ENCODE results near the gene KIAA0232. TPM values are rescaled to one million over a fixed set of nuclear protein-coding genes. Genes with fewer than 3 reads are reported as not detected.

KIAA0232 gene
- polyA plus RNA-seq, 3 donors from 2014 or later = 3.7 to 21.6 (median 5.9) TPM

DNA sequence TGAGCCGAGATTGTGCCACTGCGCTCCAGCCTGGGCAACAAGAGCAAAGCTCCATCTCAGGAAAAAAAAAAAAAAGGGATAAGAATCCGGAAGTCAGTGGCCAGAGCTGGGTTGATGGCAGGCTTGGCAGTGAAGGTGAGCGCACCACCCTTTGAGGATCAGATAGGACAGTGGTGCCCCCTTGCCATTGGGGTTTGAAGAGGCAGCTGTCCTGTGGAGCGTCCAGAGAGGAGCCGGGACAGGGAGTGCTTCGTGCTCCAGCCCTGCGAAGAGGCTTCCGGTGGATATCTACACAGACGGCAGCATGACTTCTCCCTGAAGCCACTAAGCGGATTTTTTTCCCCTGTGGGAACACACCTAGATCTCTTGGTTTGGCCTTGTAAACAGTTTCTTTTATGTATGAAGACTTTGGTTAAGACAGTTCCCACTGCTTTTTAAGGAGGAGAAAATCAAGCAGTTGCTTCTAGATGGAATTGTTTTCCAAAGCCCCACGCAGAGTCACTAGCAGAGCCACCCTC lies 133.6 kb downstream of the KIAA0232 start:
- peaks cover 0 to 4% (median 0%) of the 10 kb centered on the region in 3 donors for H3K36me3 Mint-ChIP-seq
- peaks cover 59 to 70% of the 10 kb centered on the region in 2 donors for H3K4me1 Mint-ChIP-seq
- H3K9me3 Mint-ChIP-seq = no peaks in the 10 kb centered on the region
- DNase-seq = no peak
- H3K4me3 Mint-ChIP-seq = peak overlapping the region in 1 of 5 donors; percentile 69
- peaks cover 0 to 2% (median 2%) of the 10 kb centered on the region in 3 donors for H3K27me3 Mint-ChIP-seq (ENCODE audit: low read depth in 3 of 3)
- H3K27ac Mint-ChIP-seq = peak overlapping the region; percentile 41 to 93 (median 76)

- H3K4me1 Mint-ChIP-seq = peaks cover 53 to 65% of the 10 kb centered on the region in 2 donors
- H3K36me3 Mint-ChIP-seq = peaks cover 0 to 4% (median 0%) of the 10 kb centered on the region in 3 donors
- H3K9me3 Mint-ChIP-seq = no peaks in the 10 kb centered on the region
- DNase-seq = no peak
- peak overlapping the region in 4 of 5 donors; percentile 61 to 74 (median 65) for H3K4me3 Mint-ChIP-seq
- H3K27me3 Mint-ChIP-seq (ENCODE audit: low read depth in 3 of 3) = peaks cover 0 to 2% (median 2%) of the 10 kb centered on the region in 3 donors
- peak overlapping the region; percentile 41 to 93 (median 82) for H3K27ac Mint-ChIP-seq
These were observed 134.3 kb downstream of the KIAA0232 start for GRCh38 chr4:6916587-6917460.

DNA sequence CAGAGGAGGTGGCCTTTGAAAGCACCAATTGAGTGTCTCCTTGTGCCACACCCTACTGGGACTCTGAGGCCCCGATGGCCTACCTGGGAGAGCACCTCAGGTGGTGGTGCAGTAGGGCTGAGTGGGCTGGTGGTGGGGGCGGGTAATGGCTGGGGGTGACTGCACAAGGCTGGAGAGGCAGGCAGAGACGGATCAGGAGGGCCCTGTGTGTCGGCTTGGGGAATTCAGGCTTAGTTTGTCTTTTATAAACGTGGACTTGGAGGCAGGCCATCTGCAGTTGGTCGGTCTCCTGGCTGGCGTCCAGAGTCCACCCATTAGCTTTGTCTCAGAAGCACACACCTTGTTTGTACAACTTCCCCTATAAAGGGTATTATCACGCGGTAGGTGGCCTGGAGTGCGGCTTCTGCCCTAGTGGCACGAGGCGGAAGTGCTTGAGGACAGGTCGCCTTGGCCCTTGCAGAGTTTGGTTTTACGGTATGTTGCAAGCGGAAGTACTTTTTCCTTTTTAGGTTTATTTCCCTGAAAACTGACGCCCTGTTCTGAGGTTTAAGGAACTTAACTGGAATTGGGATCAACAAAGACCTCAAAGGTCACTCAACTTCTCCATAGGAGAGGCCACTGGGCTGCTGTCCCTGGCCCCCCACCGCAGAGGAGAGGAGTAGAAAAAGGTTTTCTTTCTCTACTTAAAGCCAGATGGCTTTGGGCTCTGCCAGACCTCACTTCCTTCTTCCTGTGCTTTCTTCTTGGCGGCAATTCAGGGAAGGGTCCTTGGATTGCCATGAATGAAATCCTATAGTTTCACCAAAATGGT lies 135.1 kb downstream of the KIAA0232 start:
- Mint-ChIP-seq H3K4me3 (peak overlapping the region; percentile 34 to 76 (median 61)), H3K27me3 (ENCODE audit: low read depth in 3 of 3) (peaks cover 0 to 2% (median 2%) of the 10 kb centered on the region in 3 donors), H3K27ac (peak overlapping the region; percentile 41 to 93 (median 82)), H3K36me3 (peaks cover 0 to 3% (median 0%) of the 10 kb centered on the region in 3 donors), H3K9me3 (no peaks in the 10 kb centered on the region), H3K4me1 (peaks cover 57 to 67% of the 10 kb centered on the region in 2 donors)
- peak; percentile 39 to 49 (median 42) for DNase-seq

- no peak for DNase-seq
- peaks cover 58 to 66% of the 10 kb centered on the region in 2 donors for H3K4me1 Mint-ChIP-seq
- no peaks in the 10 kb centered on the region for H3K9me3 Mint-ChIP-seq
- peaks cover 0 to 2% (median 2%) of the 10 kb centered on the region in 3 donors for H3K27me3 Mint-ChIP-seq (ENCODE audit: low read depth in 3 of 3)
- H3K4me3 Mint-ChIP-seq = peak overlapping the region; percentile 34 to 76 (median 61)
- H3K27ac Mint-ChIP-seq = peak overlapping the region; percentile 33 to 93 (median 82)
- peaks cover 0 to 8% (median 4%) of the 10 kb centered on the region in 3 donors for H3K36me3 Mint-ChIP-seq
These were observed 135.8 kb downstream of the KIAA0232 start for GRCh38 chr4:6918338-6918737.

- no peaks in the 10 kb centered on the region for H3K9me3 Mint-ChIP-seq
- peak overlapping the region in 1 of 5 donors; percentile 44 for H3K4me3 Mint-ChIP-seq
- no peak for DNase-seq
- peaks cover 69 to 74% of the 10 kb centered on the region in 2 donors for H3K4me1 Mint-ChIP-seq
- H3K36me3 Mint-ChIP-seq = peaks cover 10 to 19% (median 17%) of the 10 kb centered on the region in 3 donors
- H3K27ac Mint-ChIP-seq = peak overlapping the region in 4 of 6 donors; percentile 53 to 77 (median 68)
- peaks cover 0 to 4% (median 2%) of the 10 kb centered on the region in 3 donors for H3K27me3 Mint-ChIP-seq (ENCODE audit: low read depth in 3 of 3)
These were observed 137.6 kb downstream of the KIAA0232 start for GRCh38 chr4:6920171-6920570.

DNA sequence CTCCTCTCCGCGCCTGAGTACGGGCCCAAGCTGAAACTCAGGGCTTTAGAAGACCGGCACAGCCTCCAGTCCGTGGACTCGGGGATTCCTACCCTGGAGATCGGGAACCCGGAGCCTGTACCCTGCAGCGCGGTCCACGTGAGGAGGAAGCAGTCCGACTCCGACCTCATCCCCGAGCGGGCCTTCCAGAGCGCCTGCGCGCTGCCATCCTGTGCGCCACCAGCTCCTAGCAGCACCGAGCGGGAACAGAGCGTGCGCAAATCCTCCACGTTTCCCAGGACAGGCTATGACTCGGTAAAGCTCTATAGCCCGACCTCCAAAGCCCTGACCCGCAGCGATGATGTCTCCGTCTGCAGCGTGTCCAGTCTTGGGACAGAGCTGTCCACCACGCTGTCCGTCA lies 141.0 kb downstream of the KIAA0232 start:
- Mint-ChIP-seq H3K4me1 (peaks cover 72 to 83% of the 10 kb centered on the region in 2 donors), H3K9me3 (no peaks in the 10 kb centered on the region), H3K4me3 (no peak overlapping the region), H3K27ac (peak overlapping the region in 2 of 6 donors; percentile 5 to 27), H3K27me3 (ENCODE audit: low read depth in 3 of 3) (peaks cover 0 to 6% (median 0%) of the 10 kb centered on the region in 3 donors), H3K36me3 (peaks cover 15 to 28% (median 28%) of the 10 kb centered on the region in 3 donors)
- DNase-seq = no peak

DNA sequence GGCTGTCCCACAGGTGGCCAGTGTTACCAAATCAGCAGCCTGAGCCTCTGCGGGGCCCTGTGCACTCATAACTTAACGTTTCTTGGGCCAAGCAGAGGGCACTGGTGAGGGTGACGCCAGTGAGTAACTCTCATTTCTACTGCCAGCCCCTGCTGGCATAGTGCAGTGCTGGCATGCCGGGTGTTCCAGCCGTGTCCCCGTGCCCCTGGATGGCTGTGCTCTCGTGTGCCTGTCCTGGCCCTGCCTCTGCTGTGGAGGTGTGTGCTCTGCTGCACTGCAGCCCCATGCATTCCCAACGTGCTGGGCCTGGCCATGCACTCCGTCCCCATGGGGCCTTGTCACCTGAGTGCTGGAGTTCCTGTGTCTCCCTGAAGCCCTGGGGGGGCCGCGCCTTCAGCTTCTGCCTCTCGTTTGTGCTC lies 141.8 kb downstream of the KIAA0232 start:
- peak overlapping the region in 2 of 5 donors; percentile 23 to 67 for H3K4me3 Mint-ChIP-seq
- H3K4me1 Mint-ChIP-seq = peaks cover 73 to 84% of the 10 kb centered on the region in 2 donors
- no peak for DNase-seq
- H3K36me3 Mint-ChIP-seq = peaks cover 15 to 36% (median 28%) of the 10 kb centered on the region in 3 donors
- no peaks in the 10 kb centered on the region for H3K9me3 Mint-ChIP-seq
- H3K27ac Mint-ChIP-seq = peak overlapping the region in 5 of 6 donors; percentile 27 to 80 (median 63)
- H3K27me3 Mint-ChIP-seq (ENCODE audit: low read depth in 3 of 3) = peaks cover 0 to 6% (median 0%) of the 10 kb centered on the region in 3 donors

GRCh38 chr4:6925357-6925836 lies 142.9 kb downstream of the KIAA0232 start:
- Mint-ChIP-seq H3K36me3 (peaks cover 15 to 36% (median 28%) of the 10 kb centered on the region in 3 donors), H3K4me1 (peaks cover 74 to 85% of the 10 kb centered on the region in 2 donors), H3K4me3 (peak overlapping the region; percentile 57 to 78 (median 67)), H3K27ac (peak overlapping the region; percentile 13 to 76 (median 59)), H3K9me3 (no peaks in the 10 kb centered on the region), H3K27me3 (ENCODE audit: low read depth in 3 of 3) (peaks cover 0 to 5% (median 0%) of the 10 kb centered on the region in 3 donors)
- DNase-seq = peak; percentile 41 to 52 (median 51)

- H3K4me3 Mint-ChIP-seq = peak overlapping the region; percentile 57 to 78 (median 67)
- H3K27me3 Mint-ChIP-seq (ENCODE audit: low read depth in 3 of 3) = peaks cover 0 to 5% (median 0%) of the 10 kb centered on the region in 3 donors
- peaks cover 69 to 78% of the 10 kb centered on the region in 2 donors for H3K4me1 Mint-ChIP-seq
- no peak for DNase-seq
- peak overlapping the region; percentile 9 to 76 (median 20) for H3K27ac Mint-ChIP-seq
- H3K36me3 Mint-ChIP-seq = peaks cover 15 to 36% (median 28%) of the 10 kb centered on the region in 3 donors
- H3K9me3 Mint-ChIP-seq = no peaks in the 10 kb centered on the region
These were observed 143.6 kb downstream of the KIAA0232 start for GRCh38 chr4:6926081-6926480.

GRCh38 chr4:6926681-6927478 lies 144.4 kb downstream of the KIAA0232 start:
- Mint-ChIP-seq H3K4me3 (peak overlapping the region; percentile 58 to 78 (median 67)), H3K27me3 (ENCODE audit: low read depth in 3 of 3) (peaks cover 0 to 5% (median 0%) of the 10 kb centered on the region in 3 donors), H3K9me3 (no peaks in the 10 kb centered on the region), H3K27ac (peak overlapping the region in 5 of 6 donors; percentile 23 to 76 (median 60)), H3K36me3 (peaks cover 19 to 39% (median 31%) of the 10 kb centered on the region in 3 donors), H3K4me1 (peaks cover 73 to 83% of the 10 kb centered on the region in 2 donors)
- no peak for DNase-seq

DNA sequence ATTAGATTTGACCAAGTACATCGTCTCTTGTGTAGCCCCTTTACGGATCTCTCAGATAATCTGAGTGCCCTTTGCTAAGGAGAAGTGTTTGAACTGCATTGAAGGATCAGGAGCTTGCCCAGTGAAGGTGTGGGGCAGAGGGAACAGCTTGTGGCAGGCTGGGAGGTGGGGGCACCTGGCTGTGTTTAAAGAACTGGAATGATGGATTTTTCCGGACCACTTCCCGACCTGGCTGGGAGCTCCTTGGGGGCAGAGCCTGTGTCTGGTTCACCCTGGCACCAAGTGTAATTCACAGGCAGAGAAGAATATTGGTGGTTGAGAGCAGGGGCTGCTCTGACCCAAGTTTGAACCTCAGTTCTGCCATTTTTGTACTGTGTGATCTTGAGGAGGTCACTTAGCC lies 145.6 kb downstream of the KIAA0232 start:
- peaks cover 0 to 5% (median 1%) of the 10 kb centered on the region in 3 donors for H3K27me3 Mint-ChIP-seq (ENCODE audit: low read depth in 3 of 3)
- H3K9me3 Mint-ChIP-seq = no peaks in the 10 kb centered on the region
- peaks cover 63 to 73% of the 10 kb centered on the region in 2 donors for H3K4me1 Mint-ChIP-seq
- DNase-seq = no peak
- peak overlapping the region in 1 of 6 donors; percentile 10 for H3K27ac Mint-ChIP-seq
- no peak overlapping the region for H3K4me3 Mint-ChIP-seq
- H3K36me3 Mint-ChIP-seq = peaks cover 19 to 34% (median 31%) of the 10 kb centered on the region in 3 donors

DNA sequence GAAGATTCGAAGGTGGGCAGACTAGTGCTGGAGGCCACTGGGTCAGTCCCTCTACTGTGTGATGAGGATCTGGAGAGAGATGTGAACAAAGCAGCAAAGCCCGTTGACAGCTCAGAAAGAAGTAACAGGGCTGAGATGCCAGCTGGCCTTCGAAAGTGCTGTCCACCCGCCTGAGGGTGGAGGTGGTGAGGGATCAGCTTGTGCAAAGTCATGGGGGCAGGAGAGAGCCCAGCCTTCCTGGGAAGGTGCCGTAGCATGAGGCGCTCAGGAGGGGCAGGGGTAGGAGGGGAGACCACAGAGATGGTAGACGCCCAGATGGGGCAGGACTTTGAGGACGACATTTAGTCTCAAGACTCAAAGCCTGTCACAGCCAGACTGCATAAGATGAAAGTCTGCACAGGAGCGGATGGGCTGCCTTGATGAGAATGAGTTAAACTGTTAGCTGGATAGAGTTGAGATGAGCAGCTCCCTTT lies 146.8 kb downstream of the KIAA0232 start:
- DNase-seq = no peak
- no peak overlapping the region for H3K4me3 Mint-ChIP-seq
- H3K27me3 Mint-ChIP-seq (ENCODE audit: low read depth in 3 of 3) = peaks cover 0 to 6% (median 1%) of the 10 kb centered on the region in 3 donors
- peaks cover 60 to 75% of the 10 kb centered on the region in 2 donors for H3K4me1 Mint-ChIP-seq
- peak overlapping the region in 2 of 6 donors; percentile 18 to 21 for H3K27ac Mint-ChIP-seq
- peaks cover 24 to 35% (median 31%) of the 10 kb centered on the region in 3 donors for H3K36me3 Mint-ChIP-seq
- H3K9me3 Mint-ChIP-seq = no peaks in the 10 kb centered on the region
